GM12874 (cell line): ENCODE measurements around the gene RPA3.

Source experiments
- TF ChIP-seq, protein P1 (sequence below): IDR thresholded peaks from 2 replicates; pipeline ENCODE4 v1.5.1; 2011; ENCODE audit warnings: low read depth, mild to moderate bottlenecking, control low read depth, low read length, moderate library complexity; ENCODE audit not compliant: insufficient read depth

RPA3 gene

DNA sequence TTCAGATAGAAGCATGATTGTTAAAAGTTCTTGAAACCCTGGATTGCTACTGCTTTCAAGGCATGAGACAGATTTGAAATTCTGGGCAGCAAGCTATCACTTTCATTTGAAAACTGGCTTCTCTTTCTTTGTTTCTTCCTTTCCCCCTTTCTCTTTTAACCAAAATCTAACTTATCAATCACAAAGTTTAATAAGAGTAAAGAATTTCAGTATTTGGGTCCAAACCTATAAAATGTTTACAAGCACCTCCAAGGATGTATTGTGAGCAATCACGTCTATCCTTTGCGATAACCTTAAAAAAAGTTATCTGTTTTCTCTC is 21.6 kb upstream of the RPA3 start:
- TF ChIP-seq, protein P1, sequence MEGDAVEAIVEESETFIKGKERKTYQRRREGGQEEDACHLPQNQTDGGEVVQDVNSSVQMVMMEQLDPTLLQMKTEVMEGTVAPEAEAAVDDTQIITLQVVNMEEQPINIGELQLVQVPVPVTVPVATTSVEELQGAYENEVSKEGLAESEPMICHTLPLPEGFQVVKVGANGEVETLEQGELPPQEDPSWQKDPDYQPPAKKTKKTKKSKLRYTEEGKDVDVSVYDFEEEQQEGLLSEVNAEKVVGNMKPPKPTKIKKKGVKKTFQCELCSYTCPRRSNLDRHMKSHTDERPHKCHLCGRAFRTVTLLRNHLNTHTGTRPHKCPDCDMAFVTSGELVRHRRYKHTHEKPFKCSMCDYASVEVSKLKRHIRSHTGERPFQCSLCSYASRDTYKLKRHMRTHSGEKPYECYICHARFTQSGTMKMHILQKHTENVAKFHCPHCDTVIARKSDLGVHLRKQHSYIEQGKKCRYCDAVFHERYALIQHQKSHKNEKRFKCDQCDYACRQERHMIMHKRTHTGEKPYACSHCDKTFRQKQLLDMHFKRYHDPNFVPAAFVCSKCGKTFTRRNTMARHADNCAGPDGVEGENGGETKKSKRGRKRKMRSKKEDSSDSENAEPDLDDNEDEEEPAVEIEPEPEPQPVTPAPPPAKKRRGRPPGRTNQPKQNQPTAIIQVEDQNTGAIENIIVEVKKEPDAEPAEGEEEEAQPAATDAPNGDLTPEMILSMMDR, result no peak

GRCh38 chr7:7739204-7740036 is 21.0 kb upstream of the RPA3 start:
- TF ChIP-seq, protein P1, result no peak

DNA sequence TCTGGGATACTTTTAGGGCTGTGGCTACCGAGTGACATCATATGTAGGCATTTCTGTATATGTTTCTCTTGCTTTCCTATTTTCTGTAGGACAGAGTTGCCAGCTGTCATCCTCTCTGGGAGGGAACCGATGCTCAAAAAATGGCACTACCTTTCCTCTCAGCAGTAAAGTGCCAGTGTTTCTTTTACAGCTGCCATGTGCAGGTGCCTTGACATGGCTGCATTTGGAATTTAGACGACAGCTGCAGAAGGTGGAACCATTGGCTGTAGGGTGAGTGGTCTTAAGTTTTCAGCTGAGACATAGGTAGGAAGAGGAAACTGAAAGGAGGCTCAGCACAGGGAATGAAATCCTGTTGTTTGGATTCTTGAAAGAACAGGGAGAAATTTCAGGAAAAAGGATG is 20.2 kb upstream of the RPA3 start:
- TF ChIP-seq, protein P1, result no peak

- TF ChIP-seq, protein P1, result no peak
These were observed 19.8 kb upstream of the RPA3 start for GRCh38 chr7:7738177-7738576.

DNA sequence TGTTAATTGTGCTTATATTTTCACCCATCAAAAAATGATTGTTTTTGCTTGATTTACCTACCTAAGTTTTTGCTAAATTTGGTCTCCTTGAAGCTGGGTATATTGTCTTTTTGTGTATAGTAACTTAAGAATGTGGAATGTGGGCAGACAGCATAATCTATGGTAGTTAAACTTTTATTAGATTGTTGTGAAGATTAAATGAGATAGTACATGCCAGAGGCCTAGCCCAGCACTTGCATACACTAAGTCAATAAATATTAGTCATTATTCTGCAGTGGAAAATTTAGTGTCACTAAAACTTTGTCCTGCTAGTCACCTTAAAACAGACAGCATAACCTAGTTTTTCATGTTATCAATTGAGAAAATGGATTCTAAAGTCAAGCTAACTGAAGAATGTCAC is 19.3 kb upstream of the RPA3 start:
- TF ChIP-seq, protein P1, result no peak

- TF ChIP-seq, protein P1, result no peak
These were observed 18.3 kb upstream of the RPA3 start for GRCh38 chr7:7736671-7737070.

DNA sequence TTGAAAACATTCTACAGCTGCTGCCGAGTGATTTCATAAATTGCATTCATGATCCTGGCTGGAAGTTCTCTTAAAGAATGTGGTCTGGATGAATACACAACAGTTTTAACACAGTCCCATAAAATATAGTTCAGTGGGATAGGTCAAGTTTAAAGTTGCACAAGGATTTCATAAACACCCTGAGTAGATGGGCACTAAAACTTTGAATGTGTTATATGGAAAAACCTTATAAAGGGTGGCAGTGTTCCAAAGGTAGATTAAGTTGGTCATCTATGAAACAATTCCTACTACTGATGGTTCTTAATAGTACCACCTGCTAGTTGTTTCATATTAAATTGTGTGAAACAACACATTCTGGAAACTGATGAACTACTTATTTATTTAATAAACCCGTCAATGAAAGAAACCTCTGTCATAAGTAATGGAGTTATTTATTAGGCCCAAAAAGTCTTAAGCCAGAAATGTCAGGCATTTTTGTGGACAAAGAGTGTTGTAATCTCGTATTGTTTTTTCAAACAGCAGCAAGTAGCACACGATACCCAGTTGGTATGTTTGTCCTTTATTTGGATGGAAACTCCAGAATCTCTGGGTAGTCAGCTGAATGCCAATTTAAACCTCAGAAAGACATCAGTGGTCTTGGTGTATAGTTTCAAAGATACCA is 14.3 kb upstream of the RPA3 start:
- TF ChIP-seq, protein P1, result no peak
